Ramos (cell line): ENCODE data around the gene L2HGDH.
"Not testable (repeated sequence)": the region's sequence is repeated elsewhere in the genome, so short reads cannot be mapped to it uniquely, and the experiment has no call there.

Source experiments
- in situ Hi-C: fragments of 300-500 bp; cut with MboI; formaldehyde crosslinking; loops from one replicate; pipeline ENCODE4 v1.14.3; 2022; ENCODE audit warnings: low sequenced_read_pairs; ENCODE audit not compliant: unreplicated experiment

The L2HGDH gene

DNA sequence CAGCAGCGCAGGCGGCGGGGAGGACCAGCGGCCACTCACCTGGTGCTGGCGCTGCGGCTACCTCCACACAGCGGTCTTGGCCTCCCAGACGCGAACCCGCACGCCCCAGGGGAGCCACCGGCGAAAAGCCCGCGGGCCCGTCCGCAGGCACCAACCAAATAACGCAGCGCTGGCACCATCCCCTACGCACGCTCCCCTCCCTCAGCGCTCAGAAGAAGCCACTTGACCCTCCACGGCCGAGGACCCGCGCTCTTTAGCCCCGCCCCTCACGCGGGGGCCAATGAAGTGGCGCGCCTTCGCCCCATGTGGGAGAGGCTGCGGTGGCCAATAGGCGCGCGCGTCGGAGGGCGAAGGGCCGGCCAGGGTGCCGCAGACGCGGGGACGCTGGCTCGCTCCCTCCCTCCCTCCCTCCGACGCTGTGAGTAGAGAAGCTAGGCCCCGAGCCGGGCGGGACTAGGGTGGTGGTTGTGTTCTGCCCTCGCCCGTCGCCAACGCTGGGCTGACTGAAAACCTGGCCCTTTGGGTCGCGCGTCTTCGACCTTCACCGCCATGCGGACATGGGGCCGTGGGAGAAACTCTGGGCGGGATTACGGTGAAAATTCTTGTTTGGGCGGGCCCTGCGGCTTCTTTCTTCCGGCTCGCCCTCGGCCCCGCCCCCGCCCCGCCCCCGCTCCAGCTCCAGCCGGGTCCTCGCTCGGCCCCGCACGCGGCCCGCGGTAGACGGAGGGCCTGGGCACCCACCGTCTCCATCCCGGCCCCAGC lies at the start of gene L2HGDH, which contains the start of gene DMAC2L:
TSS of gene L2HGDH (minus strand) at position 258 of the 762 bp plus-strand sequence. CDS start at position 179, 79 bp downstream.
TSS of gene DMAC2L (plus strand) at position 353 of the 762 bp plus-strand sequence. CDS start 9,164 bp downstream, outside the sequence.
- in situ Hi-C loops, result no loop called here

DNA sequence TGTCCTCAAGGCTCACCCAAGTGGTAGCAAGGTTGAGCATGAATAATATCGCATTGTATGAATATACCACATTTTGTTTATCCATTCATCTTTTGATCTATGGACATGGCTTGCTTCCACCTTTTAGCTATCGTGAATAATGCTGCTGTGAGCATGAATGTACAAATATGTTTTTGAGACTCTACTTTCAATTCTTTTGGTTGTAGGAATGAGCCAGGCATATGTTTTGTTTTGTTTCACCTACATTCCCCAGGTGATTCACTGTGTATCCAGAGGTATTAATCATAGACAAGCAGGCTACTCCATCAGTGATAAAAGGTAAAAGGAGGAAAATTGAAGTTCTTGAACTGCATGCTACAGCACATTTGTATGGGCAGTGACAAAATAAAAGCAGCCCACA lies 48.8 kb upstream of the L2HGDH start:
- in situ Hi-C loops, result no loop called here

GRCh38 chr14:50360093-50360492 lies 48.1 kb upstream of the L2HGDH start:
- in situ Hi-C loops, result no loop called here

DNA sequence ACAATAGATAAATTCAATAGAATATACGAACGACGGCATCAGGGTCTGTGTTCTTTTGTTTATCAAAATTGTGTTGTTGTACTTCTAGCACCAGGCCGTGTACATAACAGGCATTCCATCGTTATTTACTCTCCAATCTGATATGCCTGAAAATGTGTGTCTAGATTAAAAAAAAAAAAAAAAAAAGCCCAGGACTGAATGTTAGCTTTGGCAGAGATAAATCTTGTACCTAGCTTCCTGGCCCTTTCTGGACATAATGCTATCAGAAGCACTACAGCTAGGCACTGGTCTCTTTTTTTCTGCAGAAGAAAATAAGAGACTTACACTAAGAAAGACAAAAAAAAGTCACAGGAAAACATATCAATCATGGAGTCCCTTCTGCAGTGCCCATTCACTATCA lies 47.6 kb upstream of the L2HGDH start:
- in situ Hi-C loops, result no loop called here

DNA sequence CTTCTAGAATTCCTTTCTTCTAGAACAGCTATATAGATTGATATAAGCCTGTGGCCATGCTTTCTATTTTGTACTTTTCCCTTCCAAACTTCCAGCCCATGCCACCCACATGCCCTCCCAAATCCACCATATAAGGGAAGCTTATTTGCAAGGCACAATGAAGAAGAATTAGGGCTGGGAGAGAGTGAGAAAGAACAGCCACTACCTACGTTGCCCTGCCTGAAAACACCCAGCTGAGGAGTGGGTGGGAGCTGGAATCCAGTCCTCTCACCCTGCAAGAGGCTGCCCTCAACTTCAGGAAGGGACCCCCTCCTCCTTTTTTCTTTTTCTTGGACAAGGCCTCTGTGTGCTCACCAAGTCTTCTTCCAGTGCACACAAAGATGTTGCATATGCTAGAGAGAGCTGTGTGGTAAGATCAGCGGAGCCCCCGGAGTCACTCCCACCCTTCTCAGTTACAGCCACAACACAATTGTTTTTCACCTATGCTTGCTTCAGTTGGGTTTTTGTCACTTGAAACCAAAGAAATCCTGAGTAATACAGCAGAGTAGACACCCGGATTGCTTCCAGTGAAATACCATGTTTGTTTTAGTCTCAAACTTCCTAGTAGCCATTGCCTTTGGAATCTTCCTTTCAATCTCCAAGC lies 45.8 kb upstream of the L2HGDH start:
- in situ Hi-C loops, result no loop called here

GRCh38 chr14:50357124-50357523 lies 45.1 kb upstream of the L2HGDH start:
- in situ Hi-C loops, result no loop called here

GRCh38 chr14:50356283-50356682 lies 44.3 kb upstream of the L2HGDH start:
- in situ Hi-C loops, result not testable (repeated sequence)

DNA sequence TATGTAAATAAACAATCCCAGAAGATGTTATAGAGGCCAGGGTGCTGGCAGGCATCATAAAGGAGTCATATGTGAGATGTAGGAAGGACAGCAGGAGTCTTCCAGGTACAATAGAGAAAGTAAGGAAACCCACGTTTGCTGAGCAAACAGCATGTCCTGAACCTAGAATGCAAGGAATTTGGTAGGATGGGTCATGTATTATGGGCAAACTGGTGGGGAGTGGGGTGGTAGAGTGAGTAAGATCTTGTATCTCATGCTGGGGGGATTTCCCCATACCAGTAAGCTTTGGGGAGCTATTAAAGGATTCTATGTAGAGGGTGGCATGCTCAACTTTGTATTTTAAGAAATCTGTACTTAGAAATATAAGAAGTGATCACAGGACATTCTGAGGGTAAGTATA lies 43.7 kb upstream of the L2HGDH start:
- in situ Hi-C loops, result no loop called here

GRCh38 chr14:50354527-50354926 lies 42.5 kb upstream of the L2HGDH start:
- in situ Hi-C loops, result no loop called here

DNA sequence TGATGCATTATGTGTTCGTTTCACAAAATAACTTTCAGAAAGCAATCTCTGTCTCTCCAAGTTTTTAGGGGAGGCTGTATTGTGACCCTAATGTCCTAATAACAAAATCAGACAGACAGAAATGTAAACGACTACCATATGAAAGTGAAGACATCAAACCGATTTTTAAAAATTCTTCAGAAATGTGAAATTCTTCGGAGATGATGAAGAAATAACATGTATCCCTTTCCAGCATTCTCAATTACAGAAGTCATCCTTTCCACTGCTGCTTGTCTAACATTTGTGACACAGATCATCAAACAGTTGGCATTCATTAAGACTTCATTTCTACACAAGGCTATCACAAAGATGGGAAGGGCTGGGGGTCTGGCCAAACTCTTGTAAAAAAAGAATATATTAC lies 41.1 kb upstream of the L2HGDH start:
- in situ Hi-C loops, result no loop called here

GRCh38 chr14:50352584-50352983 lies 40.6 kb upstream of the L2HGDH start:
- in situ Hi-C loops, result no loop called here

- in situ Hi-C loops, result no loop called here
Observed at GRCh38 chr14:50350975-50351374, 38.9 kb upstream of the L2HGDH start.

DNA sequence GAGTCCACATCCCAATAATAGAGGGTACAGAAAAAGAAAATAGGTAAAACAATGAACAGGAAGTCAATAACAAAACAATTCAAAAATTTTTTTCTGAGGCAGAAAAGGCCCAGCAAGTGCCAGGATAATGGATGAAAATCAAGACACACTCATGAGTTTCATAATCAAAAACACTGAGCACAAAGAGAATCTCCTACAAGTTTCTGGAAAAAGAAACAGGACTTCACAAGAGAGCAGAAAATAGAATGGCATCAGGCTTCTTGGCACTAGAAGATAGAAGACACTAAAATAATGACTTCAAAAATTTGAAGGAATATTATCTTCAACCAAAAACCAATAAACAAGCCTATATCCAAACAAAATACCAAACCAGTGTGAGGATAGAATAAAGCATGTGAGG lies 36.9 kb upstream of the L2HGDH start:
- in situ Hi-C loops, result no loop called here

DNA sequence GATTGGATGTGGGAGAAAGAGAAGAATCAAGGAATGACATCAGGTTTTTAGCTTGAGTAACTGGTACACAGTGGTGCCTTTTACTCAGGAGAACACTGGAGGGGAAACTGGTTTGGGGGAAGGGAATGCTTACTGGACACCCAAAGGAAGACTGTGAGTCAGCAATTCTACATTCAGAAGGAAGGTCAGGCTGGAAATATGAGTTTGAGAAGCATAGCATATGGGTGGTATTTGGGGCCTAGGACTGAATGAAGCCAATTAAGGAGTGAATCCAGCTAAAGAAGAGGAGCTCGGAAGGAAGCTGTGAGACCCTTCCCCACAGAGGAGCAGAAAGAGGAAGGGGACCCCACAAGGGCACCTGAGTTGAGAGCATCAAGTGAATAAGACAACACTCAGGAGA lies 35.5 kb upstream of the L2HGDH start:
- in situ Hi-C loops, result no loop called here

GRCh38 chr14:50345846-50346422 lies 33.9 kb upstream of the L2HGDH start:
- in situ Hi-C loops, result no loop called here

GRCh38 chr14:50344876-50345563 lies 33.0 kb upstream of the L2HGDH start:
- in situ Hi-C loops, result no loop called here

DNA sequence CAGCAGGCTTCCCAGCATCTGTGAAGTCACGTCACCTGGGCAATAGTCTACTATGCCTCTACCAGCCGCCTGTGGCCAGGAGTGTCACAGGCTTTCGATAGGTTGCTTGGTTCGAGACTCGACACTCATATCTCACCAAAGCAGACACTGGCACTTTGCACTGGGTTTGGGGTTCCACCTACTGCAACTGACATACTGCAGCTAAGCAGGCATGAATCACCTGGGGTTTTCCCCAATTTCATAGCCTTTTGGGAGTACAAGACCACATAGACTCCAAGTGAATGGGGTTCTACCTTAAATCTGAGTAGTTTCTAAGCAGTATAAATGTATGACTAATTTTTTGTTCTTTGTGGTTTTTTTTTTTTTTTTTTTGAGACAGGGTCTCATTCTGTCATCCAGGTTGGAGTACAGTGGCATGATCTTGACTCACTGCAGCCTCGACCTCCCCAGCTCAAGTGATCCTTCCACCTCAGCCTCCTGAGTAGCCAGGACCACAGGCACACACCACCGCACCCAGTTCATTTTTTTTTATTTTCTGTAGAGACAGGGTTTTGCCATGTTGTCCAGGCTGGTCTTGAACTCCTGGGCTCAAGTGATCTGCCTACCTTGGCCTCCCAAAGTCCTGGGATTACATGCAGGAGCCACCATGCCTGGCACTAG lies 32.2 kb upstream of the L2HGDH start:
- in situ Hi-C loops, result no loop called here

DNA sequence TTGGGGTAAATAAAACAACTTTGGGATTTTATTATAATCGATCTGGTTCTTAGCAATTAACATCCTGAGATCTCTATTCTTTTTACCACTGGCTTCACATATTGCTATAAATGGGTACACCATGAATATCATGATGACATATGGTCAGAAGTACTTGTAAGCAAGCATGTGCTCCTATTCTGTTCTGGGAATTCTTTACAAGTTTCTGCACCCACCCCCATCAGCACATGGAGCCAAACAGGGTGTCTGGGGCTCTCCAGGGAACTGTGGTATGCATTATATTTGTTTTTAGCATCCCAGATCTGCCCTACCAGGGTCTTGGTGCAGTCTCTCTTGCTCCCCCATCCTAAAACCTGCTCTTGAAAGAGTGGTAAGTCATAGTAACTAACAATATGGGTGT lies 31.4 kb upstream of the L2HGDH start:
- in situ Hi-C loops, result no loop called here

DNA sequence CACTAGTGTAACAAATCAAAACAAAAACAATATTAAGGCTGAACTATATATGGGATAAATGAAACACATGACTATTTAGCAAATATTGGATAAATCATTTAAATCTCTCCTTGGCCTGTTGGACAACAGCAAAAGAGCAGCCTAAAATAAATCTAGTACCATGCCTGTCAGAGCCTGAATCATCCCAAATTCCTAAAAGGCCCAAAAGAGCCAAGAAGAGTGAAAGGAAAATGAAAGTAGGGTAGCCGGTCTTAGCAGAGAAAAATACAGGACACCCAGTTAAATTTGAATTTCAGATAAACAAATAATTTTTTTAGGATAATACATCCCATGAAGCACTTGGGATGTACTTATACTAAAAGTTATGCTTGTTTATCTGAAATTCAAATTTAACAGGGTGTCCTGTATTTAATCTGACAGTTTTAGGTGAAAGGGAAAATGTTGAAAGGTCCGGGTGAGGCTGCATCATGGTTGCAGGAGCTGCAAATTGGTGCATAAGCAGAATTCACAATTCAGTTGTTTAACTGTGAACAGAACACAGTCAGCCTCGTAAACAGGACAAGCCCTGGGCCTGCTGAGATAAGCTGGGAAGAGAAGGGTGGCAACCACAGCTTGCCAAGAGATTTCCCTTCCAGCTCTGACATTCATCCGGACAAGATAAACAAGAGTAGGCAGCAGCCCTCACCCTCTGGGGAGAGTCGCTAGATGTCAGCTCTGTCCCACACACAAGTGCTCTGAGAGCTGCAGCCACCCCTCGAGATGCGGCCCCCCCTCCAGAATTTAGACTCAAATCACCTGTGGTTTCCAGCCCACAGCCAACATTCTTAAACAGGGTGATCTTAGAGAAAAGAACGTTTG lies 30.4 kb upstream of the L2HGDH start:
- in situ Hi-C loops, result no loop called here
